ENCODE data around the gene GSTCD.

Gene GSTCD

GRCh38 chr4:105784761-105785160, 76.2 kb downstream of the GSTCD start:
- Histone ChIP-seq H2AFZ (ENCODE audit: low read depth, low read length) (no peak overlapping the region), H3K9me3 (ENCODE audit: control insufficient read depth, low read length) (no peaks in the 10 kb centered on the region), H3K27ac (ENCODE audit: low read length, poor library complexity, severe bottlenecking) (no peak overlapping the region), H2BK120ac (ENCODE audit: low read depth, low read length) (no peak overlapping the region), H3K4me1 (ENCODE audit: control insufficient read depth, insufficient read depth, low read depth, low read length) (no peaks in the 10 kb centered on the region), H3K79me1 (replicated peaks; ENCODE audit: low read length, poor library complexity, severe bottlenecking) (peaks cover 4% of the 10 kb centered on the region), H2AK5ac (ENCODE audit: low read length, severe bottlenecking) (no peak overlapping the region), H3K27me3 (ENCODE audit: control insufficient read depth in 1 of 2, insufficient read depth in 1 of 2, low read length in 2 of 2) (no peaks in the 10 kb centered on the region), H3K4me2 (ENCODE audit: low read length, poor library complexity, severe bottlenecking) (no peak overlapping the region), H3K23ac (ENCODE audit: low read length in 2 of 2) (no peak overlapping the region), H2BK5ac (ENCODE audit: low read depth, low read length, poor library complexity, severe bottlenecking) (no peak overlapping the region), H4K91ac (ENCODE audit: low read length) (no peak overlapping the region), H3K36me3 (ENCODE audit: control insufficient read depth in 1 of 2, insufficient read depth in 2 of 2, low read depth in 1 of 2, low read length in 2 of 2) (no peaks in the 10 kb centered on the region), H2BK15ac (ENCODE audit: low read depth, poor library complexity, severe bottlenecking) (no peak overlapping the region), H3K4me3 (ENCODE audit: insufficient read depth in 1 of 2, low read depth in 1 of 2, low read length in 2 of 2) (no peak overlapping the region), H3K18ac (ENCODE audit: low read depth in 1 of 2, low read length in 2 of 2) (no peak overlapping the region), H2BK12ac (ENCODE audit: low read length in 2 of 2) (no peak overlapping the region), H3K14ac (ENCODE audit: low read length in 2 of 2) (no peak overlapping the region), H3K9ac (ENCODE audit: low read length) (no peak overlapping the region), H3K4ac (ENCODE audit: low read depth in 1 of 2, low read length in 2 of 2) (no peak overlapping the region), H4K8ac (ENCODE audit: low read length) (no peak overlapping the region)
- WGBS, result 95% methylated on average over 2 of the region's 2 CpGs
- no peak for DNase-seq

GRCh38 chr4:105785792-105786191, 77.2 kb downstream of the GSTCD start:
- H3K27me3 ChIP-seq (ENCODE audit: control insufficient read depth in 1 of 2, insufficient read depth in 1 of 2, low read length in 2 of 2), result no peaks in the 10 kb centered on the region
- H3K36me3 ChIP-seq (ENCODE audit: control insufficient read depth in 1 of 2, insufficient read depth in 2 of 2, low read depth in 1 of 2, low read length in 2 of 2), result no peaks in the 10 kb centered on the region
- H3K9ac ChIP-seq (ENCODE audit: low read length), result no peak overlapping the region
- H3K79me1 ChIP-seq (replicated peaks; ENCODE audit: low read length, poor library complexity, severe bottlenecking), result peaks cover 4% of the 10 kb centered on the region
- H2AFZ ChIP-seq (ENCODE audit: low read depth, low read length), result no peak overlapping the region
- H2AK5ac ChIP-seq (ENCODE audit: low read length, severe bottlenecking), result no peak overlapping the region
- H3K4me1 ChIP-seq (ENCODE audit: control insufficient read depth, insufficient read depth, low read depth, low read length), result no peaks in the 10 kb centered on the region
- H3K18ac ChIP-seq (ENCODE audit: low read depth in 1 of 2, low read length in 2 of 2), result no peak overlapping the region
- no peak overlapping the region for H3K4me3 ChIP-seq (ENCODE audit: insufficient read depth in 1 of 2, low read depth in 1 of 2, low read length in 2 of 2)
- no peak overlapping the region for H4K91ac ChIP-seq (ENCODE audit: low read length)
- H3K9me3 ChIP-seq (ENCODE audit: control insufficient read depth, low read length), result no peaks in the 10 kb centered on the region
- H3K4me2 ChIP-seq (ENCODE audit: low read length, poor library complexity, severe bottlenecking), result no peak overlapping the region
- H2BK15ac ChIP-seq (ENCODE audit: low read depth, poor library complexity, severe bottlenecking), result no peak overlapping the region
- no peak overlapping the region for H2BK120ac ChIP-seq (ENCODE audit: low read depth, low read length)
- H3K27ac ChIP-seq (ENCODE audit: low read length, poor library complexity, severe bottlenecking), result no peak overlapping the region
- H2BK12ac ChIP-seq (ENCODE audit: low read length in 2 of 2), result no peak overlapping the region
- no peak for DNase-seq
- H3K4ac ChIP-seq (ENCODE audit: low read depth in 1 of 2, low read length in 2 of 2), result no peak overlapping the region
- no peak overlapping the region for H2BK5ac ChIP-seq (ENCODE audit: low read depth, low read length, poor library complexity, severe bottlenecking)
- H4K8ac ChIP-seq (ENCODE audit: low read length), result no peak overlapping the region
- H3K14ac ChIP-seq (ENCODE audit: low read length in 2 of 2), result no peak overlapping the region
- H3K23ac ChIP-seq (ENCODE audit: low read length in 2 of 2), result no peak overlapping the region

GRCh38 chr4:105786748-105787147, 78.2 kb downstream of the GSTCD start:
- no peak overlapping the region for H4K8ac ChIP-seq (ENCODE audit: low read length)
- no peak overlapping the region for H3K14ac ChIP-seq (ENCODE audit: low read length in 2 of 2)
- H2AFZ ChIP-seq (ENCODE audit: low read depth, low read length), result no peak overlapping the region
- H3K4me2 ChIP-seq (ENCODE audit: low read length, poor library complexity, severe bottlenecking), result no peak overlapping the region
- H3K79me1 ChIP-seq (replicated peaks; ENCODE audit: low read length, poor library complexity, severe bottlenecking), result peaks cover 4% of the 10 kb centered on the region
- 100% methylated on average over 1 of the region's 3 CpGs for WGBS
- H2BK12ac ChIP-seq (ENCODE audit: low read length in 2 of 2), result no peak overlapping the region
- no peaks in the 10 kb centered on the region for H3K4me1 ChIP-seq (ENCODE audit: control insufficient read depth, insufficient read depth, low read depth, low read length)
- no peak overlapping the region for H3K27ac ChIP-seq (ENCODE audit: low read length, poor library complexity, severe bottlenecking)
- H3K9me3 ChIP-seq (ENCODE audit: control insufficient read depth, low read length), result no peaks in the 10 kb centered on the region
- no peaks in the 10 kb centered on the region for H3K27me3 ChIP-seq (ENCODE audit: control insufficient read depth in 1 of 2, insufficient read depth in 1 of 2, low read length in 2 of 2)
- H3K9ac ChIP-seq (ENCODE audit: low read length), result no peak overlapping the region
- H3K18ac ChIP-seq (ENCODE audit: low read depth in 1 of 2, low read length in 2 of 2), result no peak overlapping the region
- no peak overlapping the region for H4K91ac ChIP-seq (ENCODE audit: low read length)
- no peak for DNase-seq
- no peak overlapping the region for H2BK120ac ChIP-seq (ENCODE audit: low read depth, low read length)
- H2AK5ac ChIP-seq (ENCODE audit: low read length, severe bottlenecking), result no peak overlapping the region
- H3K4ac ChIP-seq (ENCODE audit: low read depth in 1 of 2, low read length in 2 of 2), result no peak overlapping the region
- no peaks in the 10 kb centered on the region for H3K36me3 ChIP-seq (ENCODE audit: control insufficient read depth in 1 of 2, insufficient read depth in 2 of 2, low read depth in 1 of 2, low read length in 2 of 2)
- no peak overlapping the region for H2BK15ac ChIP-seq (ENCODE audit: low read depth, poor library complexity, severe bottlenecking)
- H2BK5ac ChIP-seq (ENCODE audit: low read depth, low read length, poor library complexity, severe bottlenecking), result no peak overlapping the region
- no peak overlapping the region for H3K23ac ChIP-seq (ENCODE audit: low read length in 2 of 2)
- H3K4me3 ChIP-seq (ENCODE audit: insufficient read depth in 1 of 2, low read depth in 1 of 2, low read length in 2 of 2), result no peak overlapping the region

- DNase-seq, result no peak
- Histone ChIP-seq H3K79me1 (replicated peaks; ENCODE audit: low read length, poor library complexity, severe bottlenecking) (no peaks in the 10 kb centered on the region), H3K36me3 (ENCODE audit: control insufficient read depth in 1 of 2, insufficient read depth in 2 of 2, low read depth in 1 of 2, low read length in 2 of 2) (no peaks in the 10 kb centered on the region), H2BK15ac (ENCODE audit: low read depth, poor library complexity, severe bottlenecking) (no peak overlapping the region), H3K18ac (ENCODE audit: low read depth in 1 of 2, low read length in 2 of 2) (no peak overlapping the region), H2BK12ac (ENCODE audit: low read length in 2 of 2) (no peak overlapping the region), H3K4me1 (ENCODE audit: control insufficient read depth, insufficient read depth, low read depth, low read length) (no peaks in the 10 kb centered on the region), H3K9ac (ENCODE audit: low read length) (no peak overlapping the region), H2BK120ac (ENCODE audit: low read depth, low read length) (no peak overlapping the region), H2AFZ (ENCODE audit: low read depth, low read length) (no peak overlapping the region), H3K14ac (ENCODE audit: low read length in 2 of 2) (no peak overlapping the region), H4K91ac (ENCODE audit: low read length) (no peak overlapping the region), H3K4ac (ENCODE audit: low read depth in 1 of 2, low read length in 2 of 2) (no peak overlapping the region), H3K4me2 (ENCODE audit: low read length, poor library complexity, severe bottlenecking) (no peak overlapping the region), H3K23ac (ENCODE audit: low read length in 2 of 2) (no peak overlapping the region), H3K27ac (ENCODE audit: low read length, poor library complexity, severe bottlenecking) (no peak overlapping the region), H3K27me3 (ENCODE audit: control insufficient read depth in 1 of 2, insufficient read depth in 1 of 2, low read length in 2 of 2) (no peaks in the 10 kb centered on the region), H2AK5ac (ENCODE audit: low read length, severe bottlenecking) (no peak overlapping the region), H3K4me3 (ENCODE audit: insufficient read depth in 1 of 2, low read depth in 1 of 2, low read length in 2 of 2) (no peak overlapping the region), H3K9me3 (ENCODE audit: control insufficient read depth, low read length) (no peaks in the 10 kb centered on the region), H4K8ac (ENCODE audit: low read length) (no peak overlapping the region), H2BK5ac (ENCODE audit: low read depth, low read length, poor library complexity, severe bottlenecking) (no peak overlapping the region)
- WGBS, result 100% methylated on average over 1 of the region's 1 CpG
Observed at GRCh38 chr4:105797225-105797624, 88.6 kb downstream of the GSTCD start.

Measured in mesenchymal stem cell (in vitro differentiated cells and primary cell).